SHP77 (cell line): ENCODE results near the gene PLPP7.

Experiments
- DNase-seq, 2 experiments: peaks; one replicate each; lab custom pipeline; 2025; lab: John Stamatoyannopoulos, UW

The PLPP7 gene

GRCh38 chr9:131281119-131281965 is 8.2 kb upstream of the PLPP7 start:
- no peak for DNase-seq

GRCh38 chr9:131282175-131282574 is 7.3 kb upstream of the PLPP7 start:
- DNase-seq: no peak

DNA sequence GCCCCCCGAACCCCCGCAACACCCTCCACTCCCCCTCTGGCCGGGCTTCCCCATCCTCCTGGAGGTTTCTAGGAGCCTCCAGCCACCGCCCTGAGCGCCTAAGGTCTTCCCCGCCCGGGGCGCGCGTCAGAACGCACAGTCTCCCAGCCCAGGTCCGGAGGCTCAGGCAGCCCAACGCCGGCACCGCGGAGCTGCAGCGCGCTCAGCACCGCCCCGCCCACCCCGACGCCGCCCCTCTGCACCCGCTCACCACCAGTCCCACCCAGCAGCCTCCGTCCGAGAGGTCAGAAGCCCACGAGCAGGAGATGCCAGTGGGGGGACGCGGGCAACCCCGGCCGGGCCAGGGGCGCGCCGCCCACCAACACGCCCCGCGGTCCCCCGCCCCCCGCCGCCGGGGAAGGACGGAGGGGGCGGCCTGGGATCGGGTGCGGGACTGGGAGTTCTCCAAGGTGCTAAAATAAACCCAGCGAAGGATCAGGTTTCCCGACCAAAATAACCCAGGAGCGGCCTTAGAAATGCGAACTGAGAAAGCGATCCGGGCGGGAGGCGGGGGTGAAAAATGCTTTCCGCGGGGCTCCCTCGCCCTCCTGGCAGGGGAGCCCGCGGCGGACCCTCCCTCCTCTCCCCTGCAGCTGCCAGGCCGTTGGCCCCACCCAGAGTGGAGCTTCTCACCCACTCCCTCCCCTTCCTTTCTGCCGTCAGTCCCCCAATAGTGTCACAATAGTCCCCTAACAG is 6.7 kb upstream of the PLPP7 start:
- DNase-seq: no peak

- no peak for DNase-seq
These were observed 4.7 kb upstream of the PLPP7 start for GRCh38 chr9:131284856-131285255.

DNA sequence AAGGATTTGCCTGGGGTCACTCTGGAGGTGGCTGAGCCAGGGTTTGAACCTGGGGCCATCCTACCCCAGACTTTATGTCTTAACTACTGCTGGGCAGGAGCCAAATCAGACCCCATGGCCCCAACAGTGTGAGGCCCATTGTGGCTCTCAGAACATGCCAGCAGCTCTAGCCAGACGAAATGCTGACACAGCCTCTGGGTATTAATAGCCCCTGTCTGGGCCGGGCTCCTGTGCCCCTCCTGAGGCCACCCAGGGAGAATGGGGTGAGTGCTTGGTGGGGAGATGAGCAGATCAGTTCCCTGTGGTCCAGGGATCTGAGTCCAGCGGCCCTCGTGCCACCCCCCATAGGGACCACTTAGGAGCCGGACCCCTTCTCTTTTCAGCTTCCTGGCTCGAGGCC is 2.2 kb upstream of the PLPP7 start:
- no peak for DNase-seq

DNA sequence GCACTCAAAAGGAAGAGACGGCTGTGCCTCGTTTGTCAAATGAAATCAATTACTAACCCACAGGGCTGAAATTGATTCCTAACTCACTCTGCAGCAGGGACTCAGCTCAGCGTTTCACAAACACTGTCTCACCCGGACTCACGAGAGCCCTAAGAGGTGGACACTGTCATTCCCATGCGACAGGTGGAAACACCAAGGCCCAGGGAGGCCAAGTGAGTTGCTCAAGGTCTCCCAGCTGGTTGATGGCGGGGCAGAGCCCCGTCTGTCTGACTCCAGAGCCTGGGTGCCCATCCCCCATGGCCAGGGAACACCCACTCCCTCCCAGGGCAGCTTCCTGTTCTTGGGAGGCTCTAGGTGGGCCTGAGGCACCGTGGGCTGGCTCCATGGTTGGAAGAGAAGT is 1.3 kb upstream of the PLPP7 start:
- DNase-seq: no peak

- DNase-seq: peak in 1 of 2 experiments; percentile 10
These were observed 678 bp downstream of the PLPP7 start for GRCh38 chr9:131290036-131290766.

DNA sequence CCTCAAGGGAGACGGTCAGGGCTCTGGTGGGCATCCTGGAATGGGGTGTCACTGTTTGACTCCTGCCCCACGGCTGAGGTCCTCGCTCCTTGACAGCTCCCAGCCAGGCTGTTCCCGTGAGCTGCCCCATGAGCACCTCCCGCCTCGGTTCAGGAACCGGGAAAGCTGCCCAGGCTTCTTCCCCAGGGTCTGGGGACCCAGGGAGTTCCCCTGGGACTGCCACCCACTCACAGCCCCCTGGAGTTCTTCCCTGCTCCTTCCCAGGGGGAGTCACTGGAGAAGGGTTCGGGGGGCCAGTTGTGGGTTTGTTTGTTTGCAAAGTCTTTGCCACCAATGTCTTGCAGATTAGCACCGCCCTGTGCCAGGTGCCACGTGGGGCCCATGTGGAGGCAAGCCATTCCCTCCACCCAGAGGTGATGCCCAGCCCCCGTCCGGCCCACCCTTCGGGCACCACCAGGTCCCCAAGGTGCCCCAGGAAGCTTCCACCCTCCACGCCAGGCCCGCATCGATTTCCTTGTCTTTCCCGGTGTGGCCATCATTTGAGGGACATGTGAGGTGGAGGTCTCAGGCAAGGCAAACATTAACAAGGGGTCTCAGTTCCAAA is 1.3 kb downstream of the PLPP7 start:
- DNase-seq: no peak

GRCh38 chr9:131291795-131292315 is 2.3 kb downstream of the PLPP7 start:
- no peak for DNase-seq

GRCh38 chr9:131292937-131293336 is 3.4 kb downstream of the PLPP7 start:
- DNase-seq: no peak

- no peak for DNase-seq
These were observed 6.9 kb downstream of the PLPP7 start for GRCh38 chr9:131296460-131296859.

GRCh38 chr9:131296906-131297500 is 7.5 kb downstream of the PLPP7 start:
- DNase-seq: no peak

- no peak for DNase-seq
These were observed 8.4 kb downstream of the PLPP7 start for GRCh38 chr9:131297903-131298302.

GRCh38 chr9:131298341-131298740 is 8.8 kb downstream of the PLPP7 start:
- no peak for DNase-seq

- no peak for DNase-seq
These were observed 9.3 kb downstream of the PLPP7 start for GRCh38 chr9:131298816-131299215.

DNA sequence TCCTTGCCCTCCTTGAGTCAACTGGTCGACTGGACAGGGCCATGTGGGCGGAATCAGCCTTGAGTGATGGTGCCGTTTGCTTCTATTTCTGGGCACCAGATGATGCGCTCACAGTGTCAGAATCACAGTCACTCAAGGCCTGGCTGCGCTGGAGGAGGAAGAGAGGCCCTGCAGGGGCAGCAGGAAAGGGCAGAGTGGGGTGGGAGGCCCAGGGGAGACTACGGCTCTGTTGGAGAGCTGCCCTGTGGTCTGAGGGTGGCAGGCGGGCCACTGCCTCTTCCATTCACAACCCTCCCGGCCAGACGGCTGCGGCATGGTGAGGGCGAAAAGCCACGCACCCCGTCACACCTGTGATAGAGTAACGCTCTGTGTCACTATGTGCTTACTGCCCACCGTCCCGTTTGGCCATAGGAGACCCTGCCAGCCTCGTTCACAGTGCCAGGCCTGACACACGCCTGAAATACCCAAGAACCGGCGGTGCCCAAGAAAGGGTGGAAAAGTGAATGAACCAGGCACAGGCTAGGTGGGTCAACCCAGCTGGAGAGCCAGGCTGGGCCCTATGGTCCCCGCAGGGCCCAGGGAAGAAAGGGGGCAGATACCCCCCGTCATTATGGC is 9.9 kb downstream of the PLPP7 start:
- DNase-seq: no peak

DNA sequence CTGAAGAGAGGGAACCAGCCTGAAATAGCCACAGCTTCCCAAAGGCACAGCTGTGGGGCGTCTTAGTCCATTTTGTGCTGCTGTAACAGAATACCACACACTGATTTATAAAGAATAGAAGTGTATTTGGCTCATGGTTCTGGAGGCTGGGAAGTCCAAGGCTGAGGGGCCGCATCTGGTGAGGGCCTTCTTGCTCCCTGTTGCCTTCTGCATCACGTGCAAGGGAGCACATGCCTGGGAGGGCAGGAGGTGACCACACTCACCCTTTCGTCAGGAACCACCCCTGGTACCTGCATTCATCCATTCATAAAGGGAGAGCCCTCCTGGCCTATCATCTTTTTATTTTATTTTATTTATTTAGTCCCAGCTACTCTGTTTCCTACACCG is 10.4 kb downstream of the PLPP7 start:
- DNase-seq: no peak

DNA sequence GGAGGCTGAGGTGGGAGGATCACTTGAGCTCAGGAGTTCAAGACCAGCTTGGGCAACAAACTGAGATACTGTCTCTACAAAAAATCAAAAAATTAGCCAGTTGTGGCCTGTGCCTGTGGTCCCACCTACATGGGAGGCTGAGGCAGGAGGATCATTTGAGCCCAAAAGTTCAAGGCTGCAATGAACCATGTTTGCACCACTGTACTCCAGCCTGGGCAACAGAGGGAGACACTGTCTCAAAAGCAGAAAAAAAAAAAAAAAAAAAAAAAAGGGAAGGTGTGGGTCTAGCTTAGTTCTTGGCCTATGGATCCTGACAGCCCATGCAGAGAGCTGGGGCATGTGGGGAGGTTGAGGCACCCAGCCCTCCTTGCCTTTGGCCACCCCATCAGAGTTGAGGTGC is 10.9 kb downstream of the PLPP7 start:
- DNase-seq: no peak

GRCh38 chr9:131302244-131303075 is 12.9 kb downstream of the PLPP7 start:
- peak; percentile 11 to 64 for DNase-seq
